GM12878 (cell line): Measurements from ENCODE around the gene PRMT5.

ENCODE experiments used
- CREB1 ChIP-seq: IDR thresholded peaks from 2 replicates; pipeline ENCODE4 v1.6.1; 2012; ENCODE audit warnings: low read depth, mild to moderate bottlenecking, inconsistent platforms
- CTCF ChIP-seq, 3 experiments: IDR thresholded peaks in 2 of 3; conservative IDR thresholded peaks in 1 of 3; 2 replicates each; pipeline ENCODE4 v1.5.1; 2011; ENCODE audit warnings: low read depth in 3 of 3, low read length in 3 of 3, mild to moderate bottlenecking in 3 of 3, control low read depth in 2 of 3, moderate library complexity in 2 of 3, inconsistent platforms in 1 of 3, mixed read lengths in 1 of 3; ENCODE audit not compliant: control insufficient read depth in 2 of 3, insufficient read depth in 1 of 3; ENCODE audit errors: extremely low read depth in 1 of 3
- EP300 ChIP-seq, 2 experiments: fragments of 150-350 bp in 1 of 2; IDR thresholded peaks; 2 replicates each; pipeline ENCODE4 v1.6.1; 2011 to 2012; ENCODE audit warnings: low read depth in 2 of 2, low read length in 2 of 2, borderline replicate concordance in 1 of 2, improper control_type of control experiment in 1 of 2, inconsistent platforms in 1 of 2; ENCODE audit not compliant: control insufficient read depth in 1 of 2
- GABPA ChIP-seq: IDR thresholded peaks from 2 replicates; pipeline ENCODE4 v1.6.1; 2014; ENCODE audit warnings: antibody characterized with exemption, low read depth, mild to moderate bottlenecking, inconsistent platforms
- JUND ChIP-seq: IDR thresholded peaks from 2 replicates; pipeline ENCODE4 v1.6.1; 2012; ENCODE audit warnings: low read depth, mild to moderate bottlenecking, low read length, improper control_type of control experiment, moderate library complexity
- SMAD1 ChIP-seq: fragments of 450-650 bp; IDR thresholded peaks from 2 replicates; pipeline ENCODE4 v1.6.1; 2018; ENCODE audit warnings: mild to moderate bottlenecking, low read depth; ENCODE audit not compliant: partially characterized antibody
- TBL1XR1 ChIP-seq: IDR thresholded peaks from 2 replicates; pipeline ENCODE4 v1.6.1; 2012; ENCODE audit warnings: low read depth, low read length, improper control_type of control experiment

- TF ChIP-seq TBL1XR1, result no peak
- TF ChIP-seq EP300 (IDR thresholded peaks at IDR 0.05; ENCODE audit: borderline replicate concordance in 1 of 2, control insufficient read depth in 1 of 2, low read depth in 2 of 2, low read length in 2 of 2), result no peak
- no peak for TF ChIP-seq GABPA
- no peak for TF ChIP-seq SMAD1
- no peak for TF ChIP-seq CREB1
- no peak for TF ChIP-seq CTCF (IDR thresholded peaks at IDR 0.05 in 2 of 3, conservative IDR thresholded peaks at IDR 0.05 in 1 of 3; ENCODE audit: control insufficient read depth in 2 of 3, extremely low read depth in 1 of 3, insufficient read depth in 1 of 3, low read depth in 3 of 3, low read length in 3 of 3)
- no peak for TF ChIP-seq JUND
Observed at GRCh38 chr14:22888662-22889061, 40.5 kb downstream of the PRMT5 start.
